HG03103 (cell line): ENCODE data around the gene MAPT.

Experiments used
- ATAC-seq: cut with Tn5 transposase; IDR thresholded peaks from one replicate; pipeline ENCODE4 v1.9.1; 2021; ENCODE audit warnings: low read depth; ENCODE audit not compliant: unreplicated experiment

MAPT gene

GRCh38 chr17:46039592-46040186 lies 145.3 kb downstream of the MAPT start:
- no peak for ATAC-seq

GRCh38 chr17:46042246-46042645 lies 147.9 kb downstream of the MAPT start:
- no peak for ATAC-seq

- no peak for ATAC-seq
Observed at GRCh38 chr17:46042925-46043324, 148.6 kb downstream of the MAPT start.

- ATAC-seq, result no peak
Observed at GRCh38 chr17:46043606-46044005, 149.3 kb downstream of the MAPT start.

- no peak for ATAC-seq
Observed at GRCh38 chr17:46044286-46044928, 150.1 kb downstream of the MAPT start.

- no peak for ATAC-seq
Observed at GRCh38 chr17:46044989-46045388, 150.6 kb downstream of the MAPT start.

- ATAC-seq, result no peak
Observed at GRCh38 chr17:46045639-46046038, 151.3 kb downstream of the MAPT start.

- no peak for ATAC-seq
Observed at GRCh38 chr17:46046957-46047356, 152.6 kb downstream of the MAPT start.

GRCh38 chr17:46047398-46047797 lies 153.0 kb downstream of the MAPT start:
- no peak for ATAC-seq

- ATAC-seq, result no peak
Observed at GRCh38 chr17:46047856-46048255, 153.5 kb downstream of the MAPT start.

GRCh38 chr17:46049656-46050055 lies 155.3 kb downstream of the MAPT start:
- no peak for ATAC-seq

GRCh38 chr17:46053911-46054534 lies 159.7 kb downstream of the MAPT start:
- ATAC-seq, result no peak

GRCh38 chr17:46056800-46057304 lies 162.5 kb downstream of the MAPT start:
- no peak for ATAC-seq

- ATAC-seq, result no peak
Observed at GRCh38 chr17:46057366-46057765, 163.0 kb downstream of the MAPT start.

- ATAC-seq, result no peak
Observed at GRCh38 chr17:46059486-46059885, 165.1 kb downstream of the MAPT start.

GRCh38 chr17:46060461-46060860 lies 166.1 kb downstream of the MAPT start:
- ATAC-seq, result no peak

- ATAC-seq, result no peak
Observed at GRCh38 chr17:46061435-46061834, 167.1 kb downstream of the MAPT start.

GRCh38 chr17:46063241-46063640 lies 168.9 kb downstream of the MAPT start:
- no peak for ATAC-seq

- no peak for ATAC-seq
Observed at GRCh38 chr17:46064460-46064859, 170.1 kb downstream of the MAPT start.

- no peak for ATAC-seq
Observed at GRCh38 chr17:46071796-46072195, 177.4 kb downstream of the MAPT start.

GRCh38 chr17:46072998-46073397 lies 178.6 kb downstream of the MAPT start:
- no peak for ATAC-seq

GRCh38 chr17:46074540-46074939 lies 180.2 kb downstream of the MAPT start:
- ATAC-seq, result no peak
